HG03175 (cell line): ENCODE measurements around the gene ARHGAP4.

Experiments
- ATAC-seq: cut with Tn5 transposase; IDR thresholded peaks from one replicate; pipeline ENCODE4 v1.9.1; 2021; ENCODE audit warnings: mild to moderate bottlenecking, moderate library complexity; ENCODE audit not compliant: unreplicated experiment

ARHGAP4 gene

DNA sequence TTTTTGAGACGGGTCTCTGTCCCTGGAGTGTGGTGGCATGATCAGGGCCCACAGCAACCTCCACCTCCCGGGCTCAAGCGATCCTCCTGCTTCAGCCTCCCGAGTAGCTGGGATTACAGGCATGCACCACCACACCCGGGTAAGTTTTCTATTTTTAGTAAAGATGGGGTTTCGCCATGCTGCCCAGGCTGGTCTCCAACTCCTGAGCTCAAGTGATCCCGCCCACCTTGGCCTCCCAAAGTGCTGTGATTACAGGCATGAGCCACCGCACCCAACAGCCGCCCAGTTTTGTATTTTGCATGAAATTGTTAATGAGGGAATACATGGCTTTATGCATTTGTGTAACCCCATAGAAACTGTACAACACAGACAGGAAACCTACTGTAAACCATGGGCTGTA lies 2.8 kb upstream of the ARHGAP4 start:
- no peak for ATAC-seq

GRCh38 chrX:153927922-153928760 lies 2.1 kb upstream of the ARHGAP4 start:
- ATAC-seq, result peak; percentile 75

DNA sequence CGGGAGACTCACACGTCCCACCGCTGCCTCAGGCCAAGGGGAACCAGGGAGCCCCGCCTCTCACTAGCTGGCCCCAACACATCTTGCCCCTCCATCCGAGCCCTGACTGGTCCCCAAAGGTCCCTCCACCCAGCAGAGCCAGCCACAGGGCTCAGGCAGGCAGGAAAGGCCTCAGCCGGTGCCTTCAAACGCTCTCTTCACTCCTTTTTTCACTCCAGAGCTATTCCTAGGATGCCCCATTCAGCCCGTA lies 1.5 kb upstream of the ARHGAP4 start:
- ATAC-seq, result no peak

- ATAC-seq, result peak; percentile 46
Measured at GRCh38 chrX:153926858-153927671, 1.0 kb upstream of the ARHGAP4 start.

DNA sequence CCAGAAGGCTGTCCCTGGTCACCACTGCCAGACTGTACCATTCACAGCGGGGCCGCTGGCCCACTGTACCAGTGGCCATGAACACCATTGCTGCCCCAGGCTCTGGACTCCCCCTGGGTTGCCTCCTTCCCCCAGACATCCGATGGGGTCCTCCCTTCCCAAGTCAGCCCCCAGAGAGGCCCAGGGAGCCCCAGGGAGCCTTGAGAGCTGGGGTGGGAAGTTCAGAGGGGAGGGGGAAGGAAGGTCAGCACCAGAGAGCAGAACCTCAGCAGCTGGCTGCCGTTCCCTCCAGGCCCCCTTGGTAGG lies 441 bp upstream of the ARHGAP4 start:
- peak; percentile 0 for ATAC-seq

- no peak for ATAC-seq
Measured at GRCh38 chrX:153925387-153925738, 701 bp downstream of the ARHGAP4 start.

GRCh38 chrX:153924149-153924861 lies 1.8 kb downstream of the ARHGAP4 start:
- ATAC-seq, result no peak

GRCh38 chrX:153922932-153923857 lies 2.9 kb downstream of the ARHGAP4 start:
- ATAC-seq, result no peak

GRCh38 chrX:153921511-153922446 lies 4.3 kb downstream of the ARHGAP4 start:
- ATAC-seq, result no peak

- no peak for ATAC-seq
Measured at GRCh38 chrX:153921070-153921469, 5.0 kb downstream of the ARHGAP4 start.

DNA sequence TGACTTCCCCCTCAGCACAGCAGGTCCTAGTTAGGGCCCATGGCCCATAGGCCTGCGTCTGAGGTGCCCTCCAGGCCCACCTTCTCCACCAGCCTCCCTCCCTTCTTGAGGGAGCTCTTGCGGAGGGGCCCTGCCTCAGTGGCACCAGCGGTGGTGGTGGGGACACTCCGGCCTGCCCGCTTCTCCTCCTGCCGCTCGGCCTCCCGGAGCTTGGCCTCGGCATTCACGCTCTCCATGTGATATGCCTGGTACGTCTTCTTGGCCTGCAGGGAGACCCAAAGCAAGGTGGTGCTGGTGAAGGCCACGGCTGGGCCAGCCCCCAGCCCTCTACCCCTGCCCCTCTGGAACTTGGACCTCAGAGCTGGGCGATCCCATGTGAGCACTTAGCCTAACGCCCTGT lies 5.5 kb downstream of the ARHGAP4 start:
- ATAC-seq, result no peak

DNA sequence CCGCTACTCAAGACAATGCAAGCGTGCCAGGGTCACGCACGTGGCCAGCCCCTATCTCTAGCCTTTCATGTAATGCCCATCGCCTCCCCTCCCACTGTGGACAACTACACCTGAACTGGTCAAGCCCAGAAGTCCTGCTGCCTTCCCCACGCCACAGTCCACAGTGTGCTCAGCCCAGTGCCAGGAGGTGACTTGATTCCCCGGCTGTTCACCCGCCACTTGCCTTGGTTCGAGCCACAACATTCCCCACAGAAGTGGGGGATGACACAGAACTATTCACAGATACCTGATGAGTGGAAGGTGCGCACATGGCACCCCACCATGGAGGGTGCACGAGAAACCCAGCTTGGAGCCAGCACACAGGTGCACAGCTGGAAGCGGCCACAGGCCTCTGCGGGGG lies 6.8 kb downstream of the ARHGAP4 start:
- ATAC-seq, result no peak

DNA sequence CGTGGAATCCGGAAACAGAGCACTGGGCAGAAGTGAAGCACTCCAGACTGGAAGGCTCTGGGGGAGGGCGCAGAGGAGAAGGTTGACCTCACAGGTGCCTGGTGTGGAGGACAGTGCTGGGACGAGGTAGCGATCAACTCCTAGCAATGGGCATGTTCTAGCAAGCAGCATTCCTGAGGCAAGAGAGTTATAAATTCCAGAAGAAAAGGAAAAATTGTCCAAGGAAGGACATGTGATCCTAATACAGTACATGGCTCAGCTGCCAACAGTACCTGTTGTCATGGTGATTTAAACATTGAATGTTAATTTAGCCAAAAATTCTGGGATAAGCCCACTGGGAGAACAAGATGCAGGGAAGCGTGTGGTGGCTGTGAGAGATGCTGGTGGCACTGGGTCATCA lies 8.2 kb downstream of the ARHGAP4 start:
- no peak for ATAC-seq

GRCh38 chrX:153913701-153914100 lies 12.4 kb downstream of the ARHGAP4 start:
- ATAC-seq, result no peak

GRCh38 chrX:153913211-153913610 lies 12.9 kb downstream of the ARHGAP4 start:
- ATAC-seq, result no peak

GRCh38 chrX:153911798-153912197 lies 14.3 kb downstream of the ARHGAP4 start:
- ATAC-seq, result no peak

DNA sequence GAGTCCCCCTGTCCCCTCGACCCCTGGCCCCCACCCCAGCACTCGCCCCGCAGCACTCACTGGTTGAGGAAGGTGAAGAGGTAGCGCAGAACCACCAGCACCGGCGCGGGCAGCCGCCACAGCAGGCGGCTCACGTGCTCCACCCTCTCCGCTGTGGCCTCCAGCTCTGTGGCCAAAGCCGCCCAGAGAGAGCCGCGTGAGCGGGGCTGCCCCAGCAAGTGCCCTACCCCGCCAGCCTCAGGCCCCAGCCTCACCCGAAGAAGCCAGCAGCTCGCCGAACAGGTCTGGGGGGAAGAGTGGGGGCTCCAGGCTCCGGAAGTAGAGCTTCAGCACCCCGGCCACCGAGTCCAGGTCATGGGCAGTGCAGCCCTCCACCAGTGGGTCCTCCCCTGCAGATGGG lies 15.6 kb downstream of the ARHGAP4 start:
- ATAC-seq, result no peak

GRCh38 chrX:153909980-153910360 lies 16.1 kb downstream of the ARHGAP4 start:
- no peak for ATAC-seq

DNA sequence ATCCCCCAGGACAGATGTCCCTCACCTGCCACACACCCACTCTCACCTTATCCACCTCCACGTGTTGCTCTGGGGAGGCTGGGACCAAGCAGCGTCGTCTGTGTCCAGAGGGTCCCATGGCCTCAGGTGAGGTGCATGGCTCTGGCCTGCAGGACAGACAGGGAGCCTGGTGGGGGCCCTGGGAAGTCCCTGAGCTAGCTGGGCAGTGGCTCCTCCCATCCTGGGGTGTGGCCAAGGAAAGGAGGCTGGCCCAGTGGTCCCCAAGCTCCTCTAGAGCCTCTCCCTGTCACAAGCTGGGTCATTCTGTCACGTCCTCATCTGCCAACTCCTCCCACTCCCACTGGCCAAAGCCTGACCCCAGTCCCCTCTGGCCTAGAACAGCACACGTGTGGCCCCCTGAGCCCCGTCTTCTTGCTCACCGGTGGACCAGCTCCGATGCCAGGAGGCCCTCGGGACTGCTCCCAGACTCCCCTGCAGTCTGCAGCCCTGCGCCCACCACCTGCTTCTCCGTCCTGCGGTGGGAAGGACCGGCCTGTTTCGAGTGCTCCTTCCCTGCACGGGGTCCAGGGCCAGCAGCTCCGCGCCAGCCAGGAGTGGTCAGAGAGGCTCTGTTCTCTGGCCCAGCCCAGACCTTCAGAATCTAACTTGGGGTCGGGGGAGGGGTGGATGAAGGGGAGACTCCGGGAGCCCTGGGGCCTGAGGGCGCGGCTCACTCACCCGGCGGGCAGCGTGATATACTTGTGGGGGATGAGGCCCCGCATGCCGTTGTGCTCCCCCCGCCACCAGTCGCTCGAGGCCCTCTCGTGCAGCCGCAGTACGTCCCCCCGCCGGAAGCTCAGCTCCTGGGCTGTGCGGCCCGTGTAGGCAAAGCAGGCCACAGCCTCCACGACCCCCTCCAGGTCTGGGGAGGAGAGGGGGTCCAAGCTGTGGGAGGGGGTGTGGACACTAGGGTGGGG lies 16.8 kb downstream of the ARHGAP4 start:
- no peak for ATAC-seq
